DND-41 (cell line): ENCODE data around the gene ANKK1.

Source experiments
- ATAC-seq: fragments of 200-7000 bp; cut with Tn5 transposase; 3 replicates; pipeline ENCODE4 v1.9.1; 2021; ENCODE audit warnings: low read depth; ENCODE audit not compliant: insufficient read depth
- DNase-seq: peaks from one replicate; pipeline ENCODE4 v3.0.0-alpha.2; 2020
- H2AFZ ChIP-seq: 2 replicates; pipeline ENCODE4 v1.6.0; 2012; ENCODE audit warnings: low read depth, low read length
- H3K27ac ChIP-seq: 2 replicates; pipeline ENCODE4 v1.5.1; 2012; ENCODE audit warnings: low read length, inconsistent platforms
- H3K27me3 ChIP-seq: fragments of 200-600 bp; sonication (generic); 2 replicates; pipeline ENCODE4 v1.6.0; 2012; ENCODE audit warnings: low read length, mild to moderate bottlenecking, inconsistent platforms; ENCODE audit not compliant: insufficient read depth, poor library complexity
- H3K36me3 ChIP-seq: 2 replicates; pipeline ENCODE4 v1.5.1; 2012; ENCODE audit warnings: low read length, inconsistent platforms; ENCODE audit not compliant: insufficient read depth
- H3K4me1 ChIP-seq: 2 replicates; pipeline ENCODE4 v1.5.1; 2012; ENCODE audit warnings: mild to moderate bottlenecking, low read length; ENCODE audit not compliant: insufficient read depth
- H3K4me2 ChIP-seq: 2 replicates; pipeline ENCODE4 v1.6.0; 2012; ENCODE audit warnings: mild to moderate bottlenecking, moderate library complexity, low read length, inconsistent platforms; ENCODE audit not compliant: insufficient read depth
- H3K4me3 ChIP-seq, 2 experiments: fragments of 200-600 bp in 1 of 2; shearing (Covaris generic) in 1 of 2; 2 replicates each; pipeline ENCODE4 v1.5.1; 2012 to 2016; ENCODE audit warnings: inconsistent platforms in 2 of 2, low read length in 2 of 2, mild to moderate bottlenecking in 2 of 2, low read depth in 1 of 2, moderate library complexity in 1 of 2
- H3K79me2 ChIP-seq: 2 replicates; pipeline ENCODE4 v1.6.0; 2012; ENCODE audit warnings: low read length, inconsistent platforms; ENCODE audit not compliant: insufficient read depth
- H3K9ac ChIP-seq: 2 replicates; pipeline ENCODE4 v1.6.0; 2012; ENCODE audit warnings: low read depth, mild to moderate bottlenecking, inconsistent platforms, low read length, moderate library complexity
- H3K9me3 ChIP-seq: 2 replicates; pipeline ENCODE4 v1.5.1; 2012; ENCODE audit warnings: low read length, moderate library complexity, mild to moderate bottlenecking, inconsistent platforms; ENCODE audit not compliant: insufficient read depth, severe bottlenecking
- H4K20me1 ChIP-seq: 2 replicates; pipeline ENCODE4 v1.6.0; 2012; ENCODE audit warnings: low read length; ENCODE audit not compliant: insufficient read depth
- EZH2 ChIP-seq: IDR thresholded peaks from 3 replicates; pipeline ENCODE4 v1.6.1; 2012; ENCODE audit warnings: borderline replicate concordance, low read depth, mild to moderate bottlenecking, moderate library complexity, low read length, inconsistent platforms; ENCODE audit not compliant: severe bottlenecking
- TF ChIP-seq, protein P1 (sequence below): IDR thresholded peaks from 2 replicates; pipeline ENCODE4 v1.5.1; 2012; ENCODE audit warnings: borderline replicate concordance, low read length, moderate library complexity, mild to moderate bottlenecking; ENCODE audit not compliant: poor library complexity, severe bottlenecking; ENCODE audit errors: extremely low read depth

The ANKK1 gene

DNA sequence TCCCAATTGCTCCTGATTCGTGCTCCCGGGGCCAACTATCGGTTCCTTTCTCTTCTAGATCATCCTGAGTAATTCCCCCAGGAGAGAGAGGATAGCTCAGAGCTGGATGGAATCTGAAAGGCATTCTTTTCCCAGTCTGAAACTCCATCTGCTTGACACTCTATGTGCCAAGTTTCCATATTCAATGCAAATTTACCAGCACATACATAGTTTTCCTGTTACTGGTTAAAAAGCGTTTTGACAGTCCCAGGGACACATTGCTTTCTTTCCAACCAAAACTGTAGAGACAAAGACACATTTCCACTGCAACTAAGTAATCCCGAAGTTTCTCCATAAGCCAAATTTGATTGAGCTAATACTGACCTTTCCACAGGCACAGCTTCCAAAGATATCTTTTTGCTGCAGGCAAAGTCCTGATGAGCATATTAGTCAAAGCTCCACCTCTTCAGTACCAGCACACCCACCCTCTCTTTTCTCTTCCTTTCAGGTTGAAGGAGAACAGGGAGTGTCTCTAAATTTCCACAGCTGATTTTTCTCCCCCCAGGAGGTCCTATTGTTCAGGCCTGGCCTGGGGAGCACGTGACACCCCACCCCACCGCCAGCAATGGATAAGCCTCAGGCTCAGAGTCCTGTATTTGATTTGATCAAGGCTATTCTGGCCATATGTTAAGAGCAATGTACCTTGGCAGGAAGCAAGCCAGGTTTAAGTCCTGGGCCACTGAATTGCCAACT lies 9.7 kb upstream of the ANKK1 start:
- peaks cover 3% of the 10 kb centered on the region for H3K27me3 ChIP-seq
- no peaks in the 10 kb centered on the region for H4K20me1 ChIP-seq
- no peaks in the 10 kb centered on the region for H3K9me3 ChIP-seq
- no peaks in the 10 kb centered on the region for H3K79me2 ChIP-seq
- no peaks in the 10 kb centered on the region for H3K4me1 ChIP-seq
- H2AFZ ChIP-seq: no peak overlapping the region
- H3K36me3 ChIP-seq: no peaks in the 10 kb centered on the region
- TF ChIP-seq, protein P1, sequence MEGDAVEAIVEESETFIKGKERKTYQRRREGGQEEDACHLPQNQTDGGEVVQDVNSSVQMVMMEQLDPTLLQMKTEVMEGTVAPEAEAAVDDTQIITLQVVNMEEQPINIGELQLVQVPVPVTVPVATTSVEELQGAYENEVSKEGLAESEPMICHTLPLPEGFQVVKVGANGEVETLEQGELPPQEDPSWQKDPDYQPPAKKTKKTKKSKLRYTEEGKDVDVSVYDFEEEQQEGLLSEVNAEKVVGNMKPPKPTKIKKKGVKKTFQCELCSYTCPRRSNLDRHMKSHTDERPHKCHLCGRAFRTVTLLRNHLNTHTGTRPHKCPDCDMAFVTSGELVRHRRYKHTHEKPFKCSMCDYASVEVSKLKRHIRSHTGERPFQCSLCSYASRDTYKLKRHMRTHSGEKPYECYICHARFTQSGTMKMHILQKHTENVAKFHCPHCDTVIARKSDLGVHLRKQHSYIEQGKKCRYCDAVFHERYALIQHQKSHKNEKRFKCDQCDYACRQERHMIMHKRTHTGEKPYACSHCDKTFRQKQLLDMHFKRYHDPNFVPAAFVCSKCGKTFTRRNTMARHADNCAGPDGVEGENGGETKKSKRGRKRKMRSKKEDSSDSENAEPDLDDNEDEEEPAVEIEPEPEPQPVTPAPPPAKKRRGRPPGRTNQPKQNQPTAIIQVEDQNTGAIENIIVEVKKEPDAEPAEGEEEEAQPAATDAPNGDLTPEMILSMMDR: no peak
- no peak for TF ChIP-seq EZH2
- no peak overlapping the region for H3K27ac ChIP-seq
- H3K4me3 ChIP-seq: no peak overlapping the region
- H3K9ac ChIP-seq: no peak overlapping the region
- no peak overlapping the region for H3K4me2 ChIP-seq
- DNase-seq (no peak), ATAC-seq (no peak)

DNA sequence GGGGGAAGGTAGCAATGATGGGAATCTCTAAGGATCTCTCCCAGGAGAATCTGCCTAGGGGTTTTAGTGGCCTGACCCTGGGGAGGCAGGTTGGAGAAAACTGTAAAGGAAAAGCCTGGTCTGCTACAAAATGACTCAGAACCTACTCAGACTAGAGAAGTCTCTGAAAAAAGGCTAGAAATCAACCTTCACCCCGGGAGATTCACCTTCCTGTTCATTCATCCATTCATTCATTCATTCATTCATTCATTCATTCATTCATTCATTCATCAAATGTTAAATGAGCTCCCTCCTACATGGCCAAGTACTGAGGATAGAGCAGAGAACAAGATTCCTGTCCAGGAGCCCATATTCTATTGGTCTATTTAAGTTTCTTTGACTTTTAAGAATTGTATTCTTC lies 8.9 kb upstream of the ANKK1 start:
- Histone ChIP-seq H3K9me3 (no peaks in the 10 kb centered on the region), H4K20me1 (no peaks in the 10 kb centered on the region), H3K4me3 (no peak overlapping the region), H2AFZ (no peak overlapping the region), H3K9ac (no peak overlapping the region), H3K4me1 (no peaks in the 10 kb centered on the region), H3K27me3 (no peaks in the 10 kb centered on the region), H3K27ac (no peak overlapping the region), H3K79me2 (no peaks in the 10 kb centered on the region), H3K4me2 (no peak overlapping the region), H3K36me3 (no peaks in the 10 kb centered on the region)
- DNase-seq (no peak), ATAC-seq (no peak)
- TF ChIP-seq EZH2: no peak
- TF ChIP-seq, protein P1: no peak

DNA sequence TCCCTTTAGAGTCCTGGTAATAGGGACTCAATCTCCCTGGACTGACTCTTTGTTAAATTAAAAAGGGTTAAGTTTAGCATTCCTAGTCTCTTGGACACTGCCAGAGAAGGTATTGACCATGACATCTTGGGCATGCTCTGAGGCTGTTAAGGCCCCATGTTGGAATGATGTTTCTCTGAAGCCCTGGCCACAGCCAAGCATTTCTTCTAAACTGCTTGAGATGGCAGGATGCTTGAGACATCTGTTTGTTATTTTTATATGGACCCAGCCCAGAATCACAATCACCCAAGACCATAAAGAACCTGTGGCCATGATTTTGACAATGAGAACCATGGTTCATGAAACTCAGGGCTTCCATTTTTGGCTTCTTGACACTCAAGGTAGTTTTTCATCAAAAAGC lies 5.5 kb upstream of the ANKK1 start:
- Histone ChIP-seq H4K20me1 (no peaks in the 10 kb centered on the region), H3K36me3 (no peaks in the 10 kb centered on the region), H3K79me2 (no peaks in the 10 kb centered on the region), H2AFZ (no peak overlapping the region), H3K27ac (no peak overlapping the region), H3K4me3 (no peak overlapping the region), H3K4me2 (no peak overlapping the region), H3K4me1 (no peaks in the 10 kb centered on the region), H3K9me3 (no peaks in the 10 kb centered on the region), H3K9ac (no peak overlapping the region), H3K27me3 (no peaks in the 10 kb centered on the region)
- TF ChIP-seq, protein P1: no peak
- no peak for TF ChIP-seq EZH2
- ATAC-seq (no peak), DNase-seq (no peak)
